Left lobe of liver (tissue), 2 donors: ENCODE data around the gene RAPGEF1. TPM values are rescaled to one million over a fixed set of nuclear protein-coding genes. Genes with fewer than 3 reads are reported as not detected.

ENCODE experiments used
- ATAC-seq: fragments of 200-7000 bp; cut with Tn5 transposase; one replicate; pipeline ENCODE4 v1.9.1; 2020; ENCODE audit warnings: mild to moderate bottlenecking, moderate library complexity
- DNase-seq: peaks from one replicate; pipeline ENCODE4 v3.0.0-alpha.2; 2020; ENCODE audit warnings: low spot score
- total RNA-seq: library from RNA; stranded (reverse); gene quantifications from one replicate; pipeline ENCODE4 v1.2.1, GENCODE V29; 2021
- donor health status: DM: no; HTN: no; CAD: no; lungs with moderate emphysema.
- donor health status: DM: no; HTN: yes; CAD: no.

Gene RAPGEF1, protein sequence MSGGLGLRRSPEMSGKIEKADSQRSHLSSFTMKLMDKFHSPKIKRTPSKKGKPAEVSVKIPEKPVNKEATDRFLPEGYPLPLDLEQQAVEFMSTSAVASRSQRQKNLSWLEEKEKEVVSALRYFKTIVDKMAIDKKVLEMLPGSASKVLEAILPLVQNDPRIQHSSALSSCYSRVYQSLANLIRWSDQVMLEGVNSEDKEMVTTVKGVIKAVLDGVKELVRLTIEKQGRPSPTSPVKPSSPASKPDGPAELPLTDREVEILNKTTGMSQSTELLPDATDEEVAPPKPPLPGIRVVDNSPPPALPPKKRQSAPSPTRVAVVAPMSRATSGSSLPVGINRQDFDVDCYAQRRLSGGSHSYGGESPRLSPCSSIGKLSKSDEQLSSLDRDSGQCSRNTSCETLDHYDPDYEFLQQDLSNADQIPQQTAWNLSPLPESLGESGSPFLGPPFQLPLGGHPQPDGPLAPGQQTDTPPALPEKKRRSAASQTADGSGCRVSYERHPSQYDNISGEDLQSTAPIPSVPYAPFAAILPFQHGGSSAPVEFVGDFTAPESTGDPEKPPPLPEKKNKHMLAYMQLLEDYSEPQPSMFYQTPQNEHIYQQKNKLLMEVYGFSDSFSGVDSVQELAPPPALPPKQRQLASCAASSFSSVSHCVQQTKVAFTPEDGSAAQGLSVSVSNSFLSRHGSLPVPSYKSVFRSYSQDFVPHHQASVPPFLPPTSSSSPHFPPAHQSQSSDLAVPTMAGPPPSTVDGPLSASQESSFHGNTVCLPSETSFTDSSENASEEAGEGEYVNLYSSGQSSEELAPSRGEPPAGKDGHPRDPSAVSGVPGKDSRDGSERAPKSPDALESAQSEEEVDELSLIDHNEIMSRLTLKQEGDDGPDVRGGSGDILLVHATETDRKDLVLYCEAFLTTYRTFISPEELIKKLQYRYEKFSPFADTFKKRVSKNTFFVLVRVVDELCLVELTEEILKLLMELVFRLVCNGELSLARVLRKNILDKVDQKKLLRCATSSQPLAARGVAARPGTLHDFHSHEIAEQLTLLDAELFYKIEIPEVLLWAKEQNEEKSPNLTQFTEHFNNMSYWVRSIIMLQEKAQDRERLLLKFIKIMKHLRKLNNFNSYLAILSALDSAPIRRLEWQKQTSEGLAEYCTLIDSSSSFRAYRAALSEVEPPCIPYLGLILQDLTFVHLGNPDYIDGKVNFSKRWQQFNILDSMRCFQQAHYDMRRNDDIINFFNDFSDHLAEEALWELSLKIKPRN (N-terminal part only)
- total RNA-seq: 36.9 TPM

DNA sequence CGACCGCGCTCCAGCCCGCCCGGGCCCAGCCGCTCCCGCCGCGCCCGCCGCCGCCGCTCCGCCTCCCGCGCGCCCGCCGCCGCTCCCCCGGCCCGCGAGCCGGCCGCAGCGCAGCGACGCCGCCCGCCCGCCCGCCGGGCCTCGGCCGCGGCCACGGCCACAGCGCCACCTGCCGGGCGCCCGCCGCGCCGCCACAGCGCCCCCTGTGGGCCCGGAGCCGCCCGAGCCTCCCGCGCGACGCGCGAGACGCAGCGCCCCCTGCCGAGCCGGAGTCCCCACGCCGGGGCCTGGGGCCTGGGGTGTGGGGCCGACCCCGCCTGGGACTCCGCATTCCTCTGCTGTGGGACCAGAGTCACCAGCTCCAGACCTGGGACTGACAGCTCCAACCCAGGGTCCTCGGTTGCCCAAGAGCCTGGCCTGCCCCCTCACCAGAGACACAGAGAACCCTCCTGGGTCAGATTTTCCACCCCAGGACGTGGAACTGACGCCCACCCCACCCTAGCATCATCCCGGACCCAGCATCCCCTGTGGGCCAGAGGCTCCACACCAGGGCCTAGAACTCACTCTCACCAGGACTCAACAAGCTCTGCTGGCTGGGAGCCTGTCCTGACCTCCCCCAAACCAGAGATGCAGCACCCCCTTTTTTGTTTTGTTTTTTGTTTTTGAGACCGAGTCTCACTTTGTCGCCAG, at the start of gene RAPGEF1:
Gene RAPGEF1, minus strand, starts transcription at position 118 of the 690 bp plus-strand sequence. CDS start 246 bp downstream, outside the sequence.
- ATAC-seq (peak; percentile 86), DNase-seq (peak; percentile 81)

DNA sequence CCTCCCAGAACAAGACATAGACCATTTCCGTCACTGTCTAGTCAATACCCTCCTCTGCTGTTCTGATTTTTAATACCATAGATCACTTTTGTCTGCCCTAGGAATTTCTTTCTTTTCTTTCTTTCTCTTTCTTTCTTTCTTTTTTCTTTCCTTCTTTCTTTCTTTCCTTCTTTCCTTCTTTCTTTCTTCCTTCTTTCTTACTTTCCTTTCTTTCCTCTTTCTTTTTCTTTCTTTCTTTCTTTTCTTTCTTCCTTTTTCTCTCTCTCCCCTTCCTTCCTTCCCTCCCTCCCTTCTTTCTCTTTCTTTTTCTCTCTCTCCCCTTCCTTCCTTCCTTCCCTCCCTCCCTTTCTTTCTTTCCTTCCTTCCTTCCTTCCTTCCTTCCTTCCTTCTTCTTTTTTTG, 49.0 kb upstream of the RAPGEF1 start:
- no peak for DNase-seq
- no peak for ATAC-seq

DNA sequence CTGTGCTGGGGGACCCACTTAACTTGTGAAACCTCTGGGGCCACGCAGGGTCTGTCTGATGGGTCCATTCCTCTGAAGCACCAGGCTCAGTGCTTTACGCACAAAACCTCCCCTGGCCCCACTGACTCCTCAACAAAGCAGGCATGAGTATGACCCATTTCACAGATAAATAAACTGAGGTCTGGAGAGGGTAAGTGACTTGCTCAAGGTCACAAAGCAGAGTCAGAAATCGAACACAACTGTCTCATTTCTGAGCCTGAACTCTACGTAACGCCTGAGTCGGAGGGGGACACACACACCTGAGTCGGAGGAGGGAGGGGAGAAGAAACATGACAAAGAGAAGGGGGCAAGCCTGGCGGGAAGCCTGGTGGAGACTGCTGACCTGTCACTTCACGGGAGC, 48.0 kb upstream of the RAPGEF1 start:
- DNase-seq: no peak
- no peak for ATAC-seq

DNA sequence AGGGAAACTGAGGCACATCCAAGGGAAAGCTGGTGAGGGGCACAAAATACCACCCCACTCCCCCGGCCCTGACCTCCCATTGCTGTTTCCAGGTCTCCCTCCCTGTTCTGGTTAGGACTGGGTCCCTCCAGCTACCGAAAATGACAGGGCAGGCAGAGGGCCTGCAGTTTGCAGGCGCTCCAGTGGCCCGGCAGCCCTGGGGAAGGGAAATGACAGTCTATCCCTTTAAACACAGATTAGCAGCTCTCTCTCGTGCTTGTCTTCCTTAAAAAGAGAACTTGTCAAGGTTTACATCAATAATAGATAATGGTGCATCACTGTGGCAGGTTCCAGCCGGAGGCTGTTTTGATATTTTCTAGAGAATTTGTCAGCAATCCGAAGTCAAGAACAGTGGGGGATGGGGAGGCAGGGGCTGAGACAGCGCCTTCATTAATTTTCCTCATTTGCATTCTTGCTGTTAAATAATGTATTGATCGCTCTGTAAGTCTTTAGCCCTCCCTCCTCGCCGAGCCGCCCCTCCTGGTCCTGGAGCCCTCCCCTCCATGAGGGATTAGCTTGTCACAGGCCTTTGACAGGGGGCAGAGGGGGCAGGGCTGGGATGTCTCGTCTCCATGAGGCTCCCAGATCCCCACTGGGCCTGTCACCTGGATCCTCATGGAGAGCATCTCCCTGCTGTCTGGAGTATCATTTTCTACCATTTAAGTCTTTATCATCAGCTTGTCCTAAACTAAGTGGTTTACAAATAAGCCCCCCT, 45.0 kb upstream of the RAPGEF1 start:
- ATAC-seq: no peak
- no peak for DNase-seq

DNA sequence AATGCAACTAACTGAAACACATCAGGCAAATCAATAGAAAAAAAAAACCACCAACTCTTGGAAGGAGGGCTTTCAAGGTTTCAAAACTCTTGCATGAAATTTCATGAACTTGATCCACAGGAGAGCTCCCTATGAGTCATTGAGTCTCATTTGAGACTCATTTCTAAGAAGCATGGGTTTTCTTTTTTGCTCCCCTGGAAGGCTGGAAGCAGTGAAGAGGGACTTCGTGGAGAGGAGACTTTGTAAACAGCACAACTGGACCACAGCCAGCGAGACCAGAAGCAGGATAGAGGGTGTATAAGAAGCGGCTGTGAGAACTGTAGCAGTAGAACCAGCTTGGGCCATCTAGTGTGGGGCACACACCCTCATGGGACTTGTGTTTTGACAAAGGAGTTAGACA, 41.2 kb upstream of the RAPGEF1 start:
- ATAC-seq: no peak
- no peak for DNase-seq

DNA sequence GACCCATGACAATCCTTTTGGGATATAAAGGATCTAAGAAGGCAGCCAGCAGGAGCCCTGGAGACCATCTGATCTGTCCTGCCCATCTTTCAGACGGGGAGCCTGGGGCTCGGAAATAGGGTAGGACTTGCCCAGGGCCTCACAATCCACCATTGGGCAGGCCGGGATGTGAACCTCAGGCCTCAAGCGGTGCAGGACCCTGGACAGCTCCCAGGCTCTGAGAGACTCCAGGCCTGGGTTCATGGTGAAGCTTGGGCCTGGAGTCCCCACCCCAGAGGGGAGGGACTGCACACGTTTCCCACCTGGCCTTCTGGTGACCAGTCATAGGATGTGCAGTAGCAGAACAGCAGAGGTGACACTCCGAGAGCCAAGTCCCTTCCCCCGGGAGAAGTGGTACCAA, 36.6 kb upstream of the RAPGEF1 start:
- DNase-seq: no peak

DNA sequence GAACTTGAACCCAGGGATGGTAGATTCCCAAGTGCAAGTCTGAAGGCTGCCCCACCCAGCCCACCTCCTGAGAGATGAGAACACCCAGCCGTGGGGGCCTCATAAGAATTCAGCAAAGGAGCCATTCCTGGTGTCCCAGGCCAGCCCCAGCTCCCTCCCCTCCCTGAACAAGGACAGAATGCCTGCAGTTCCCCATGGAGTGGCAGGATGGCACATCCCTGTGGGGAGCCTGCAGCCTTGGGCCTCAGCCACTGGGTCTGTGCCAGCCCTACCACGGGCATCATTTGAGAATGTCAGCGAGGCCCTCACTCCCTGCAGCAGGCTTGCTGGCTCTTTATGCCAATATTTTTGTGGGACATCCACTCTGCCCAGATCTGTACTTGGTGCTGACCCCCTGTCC, 36.2 kb upstream of the RAPGEF1 start:
- DNase-seq (no peak), ATAC-seq (no peak)

More for the DNA sequence above, 36.6 kb upstream of the RAPGEF1 start:
- peak; percentile 52 for ATAC-seq

DNA sequence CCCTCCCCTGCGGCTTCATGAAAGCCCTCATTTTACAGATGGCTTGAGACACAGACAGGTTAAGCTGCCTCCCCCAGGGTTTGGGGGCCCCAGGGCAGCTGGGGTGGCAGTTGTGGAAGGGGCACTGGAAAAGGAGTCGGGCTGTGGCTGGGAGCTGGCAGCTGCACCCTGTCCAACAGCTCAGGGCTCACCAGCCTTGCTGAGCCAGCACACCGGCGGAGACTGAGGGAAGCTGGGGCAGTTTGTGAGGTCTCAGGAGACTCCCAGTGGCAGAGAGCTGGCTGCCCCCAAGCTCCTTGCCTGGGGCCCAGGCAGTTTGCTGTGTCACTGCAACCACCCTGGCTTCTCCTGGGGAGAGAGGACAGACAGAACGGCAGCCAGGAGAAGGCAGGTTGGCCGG, 34.8 kb upstream of the RAPGEF1 start:
- ATAC-seq (no peak), DNase-seq (no peak)

DNA sequence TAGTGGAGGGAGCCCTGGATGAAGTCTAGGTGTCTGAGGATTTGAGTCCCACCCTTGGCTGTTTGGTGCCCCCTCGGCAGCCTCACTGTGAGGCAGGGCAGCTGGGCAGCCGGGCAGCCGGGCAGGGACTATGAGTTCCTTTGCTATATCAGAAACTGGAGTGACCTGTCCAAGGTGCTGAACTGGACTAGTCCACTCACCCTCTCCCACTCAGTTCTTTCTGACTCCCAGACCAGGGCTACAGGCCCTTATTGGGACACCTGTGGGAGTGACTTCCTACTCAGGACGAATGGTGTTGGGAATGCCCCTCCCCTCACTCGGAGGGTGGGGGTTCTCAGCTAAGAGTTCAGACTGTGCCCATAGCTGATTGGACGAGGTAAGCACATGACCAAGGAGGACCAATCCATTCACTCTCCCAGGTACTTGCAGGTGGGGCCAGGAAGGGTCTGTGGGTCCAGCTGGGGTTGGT, 34.1 kb upstream of the RAPGEF1 start:
- DNase-seq: peak; percentile 47
- peak; percentile 88 for ATAC-seq

DNA sequence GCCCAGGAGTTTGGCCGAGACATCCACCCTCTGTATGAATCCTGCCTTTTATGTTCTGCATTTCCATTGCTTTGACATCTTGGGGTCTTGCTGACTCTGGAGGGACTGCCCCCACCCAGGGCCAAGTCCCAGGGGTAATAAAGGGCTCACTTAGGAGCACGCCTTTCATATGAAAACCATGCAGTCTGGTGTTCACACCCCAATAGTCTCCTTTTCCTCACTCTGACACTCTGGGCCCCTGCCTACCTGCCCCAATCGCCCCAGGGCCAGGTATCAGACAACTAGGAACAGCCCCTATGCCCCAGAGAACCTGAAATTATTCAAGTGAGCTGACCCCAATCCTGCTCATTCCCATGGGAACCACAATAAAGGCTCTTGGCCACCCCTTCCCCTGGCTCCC, 33.1 kb upstream of the RAPGEF1 start:
- no peak for DNase-seq
- ATAC-seq: no peak

DNA sequence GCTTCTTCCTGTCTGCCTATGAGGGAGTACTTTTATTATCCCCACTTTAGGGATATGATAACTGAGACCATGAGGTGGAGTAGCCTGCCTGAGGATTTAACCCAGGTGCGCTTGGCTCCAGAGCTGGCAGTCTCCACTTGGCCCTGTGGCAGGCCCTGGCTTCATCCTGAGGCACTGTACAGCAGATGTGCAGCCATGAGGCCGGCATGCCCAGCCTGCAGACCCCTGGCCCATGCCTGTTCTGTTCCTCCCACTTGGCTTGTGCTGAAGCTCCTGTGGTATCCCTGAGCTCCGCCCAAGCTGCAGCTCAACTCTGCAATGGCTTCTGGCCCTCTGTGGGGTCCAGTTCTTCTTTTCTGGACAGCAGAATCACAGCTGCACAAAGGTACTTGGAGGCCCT, 31.8 kb upstream of the RAPGEF1 start:
- ATAC-seq (no peak), DNase-seq (no peak)

DNA sequence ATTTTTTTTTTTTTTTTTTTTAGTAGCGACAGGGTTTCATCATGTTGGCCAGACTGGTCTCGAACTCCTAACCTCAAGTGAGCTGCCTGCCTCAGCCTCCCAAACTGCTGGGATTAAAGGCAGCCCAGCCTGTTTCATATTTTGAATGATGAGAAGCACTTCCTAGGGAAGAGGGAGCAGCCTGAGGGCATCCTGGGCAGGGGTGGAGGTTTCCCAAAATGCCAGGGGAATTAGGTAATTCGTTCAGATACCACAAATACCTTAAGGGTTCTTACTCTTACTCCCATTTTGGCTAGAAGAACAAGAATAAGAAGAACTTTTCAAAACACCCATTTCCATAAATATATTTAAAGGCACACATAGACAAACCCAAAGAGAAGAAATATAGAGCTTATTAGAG, 29.5 kb upstream of the RAPGEF1 start:
- DNase-seq: no peak
- ATAC-seq: no peak

DNA sequence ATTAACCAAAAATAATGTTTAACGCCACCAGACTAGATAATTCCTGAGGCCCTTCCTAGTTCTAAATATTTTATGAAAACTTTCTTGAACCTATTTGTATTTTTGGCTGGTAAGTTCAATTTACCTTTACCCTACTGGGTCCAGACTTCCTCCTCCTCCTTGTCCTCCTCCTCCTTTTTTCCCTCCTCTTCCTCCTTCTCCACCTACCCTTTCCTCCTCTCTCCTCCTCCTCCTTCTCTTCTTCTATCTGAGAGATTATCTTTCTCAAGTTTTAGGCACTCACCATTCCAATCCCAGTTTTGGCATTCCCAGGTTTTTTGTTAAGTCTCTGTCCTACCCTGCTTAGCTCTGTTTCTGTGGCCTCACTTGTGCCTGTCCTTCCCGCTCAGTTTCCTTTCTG, 24.7 kb upstream of the RAPGEF1 start:
- ATAC-seq (no peak), DNase-seq (no peak)

DNA sequence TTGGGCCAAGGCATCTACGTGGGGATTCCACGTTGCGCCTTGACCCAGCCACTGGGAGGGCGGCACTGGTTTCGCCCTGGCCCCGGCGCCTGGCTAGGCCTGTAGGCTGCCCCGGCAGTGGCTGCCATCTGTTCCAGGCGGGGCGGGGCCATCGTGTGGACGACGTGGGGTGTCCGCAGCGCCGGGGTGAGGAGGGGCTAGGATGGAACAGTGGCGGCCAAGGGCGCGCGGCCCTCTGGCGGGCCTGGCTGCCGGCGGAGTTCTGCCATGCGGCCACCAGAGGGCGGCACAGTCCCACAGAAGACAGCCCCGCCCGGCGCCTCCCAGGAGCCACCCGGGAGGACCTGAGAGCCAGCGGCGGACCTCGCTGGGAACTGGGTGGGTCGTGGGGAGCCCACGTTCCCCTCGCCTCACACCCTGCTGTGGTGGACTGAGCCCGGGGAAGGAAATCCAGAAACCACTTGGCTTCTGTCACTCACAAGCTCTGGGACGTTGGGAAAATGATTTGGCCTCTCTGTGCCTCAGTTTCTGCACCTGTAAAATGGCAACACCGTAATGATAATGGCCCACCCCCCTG, 22.6 kb upstream of the RAPGEF1 start:
- DNase-seq: peak; percentile 74
- ATAC-seq: peak; percentile 99

DNA sequence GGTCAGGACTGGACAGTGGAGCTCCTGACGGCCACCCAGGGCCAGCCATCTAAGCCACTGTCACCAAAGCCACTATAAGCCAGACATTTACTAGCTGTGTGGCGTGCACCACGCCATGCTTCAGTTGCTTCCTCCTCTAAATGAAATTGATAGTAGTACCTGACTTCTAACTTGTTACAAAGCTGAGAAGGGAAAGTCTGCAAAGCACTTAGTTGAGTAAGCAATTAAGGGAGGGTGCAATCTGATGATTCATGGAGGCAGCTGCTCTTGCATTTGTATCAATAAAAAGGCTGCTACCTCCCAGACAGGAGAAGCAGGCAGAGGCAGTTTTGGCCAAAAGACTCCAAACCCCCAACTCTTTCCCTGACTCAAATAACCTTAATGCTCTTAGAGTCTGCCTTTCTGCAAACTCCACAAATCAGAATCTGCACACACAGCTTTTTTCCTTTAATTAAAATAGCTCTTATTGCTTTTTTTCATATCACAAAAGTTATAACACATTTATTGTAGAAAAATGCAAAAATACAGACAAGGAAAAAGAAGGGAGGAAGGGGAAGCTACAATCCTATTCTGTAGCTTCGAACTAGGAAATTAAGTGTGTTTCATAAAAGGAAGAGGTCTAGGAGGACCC, 19.3 kb upstream of the RAPGEF1 start:
- DNase-seq (no peak), ATAC-seq (no peak)

DNA sequence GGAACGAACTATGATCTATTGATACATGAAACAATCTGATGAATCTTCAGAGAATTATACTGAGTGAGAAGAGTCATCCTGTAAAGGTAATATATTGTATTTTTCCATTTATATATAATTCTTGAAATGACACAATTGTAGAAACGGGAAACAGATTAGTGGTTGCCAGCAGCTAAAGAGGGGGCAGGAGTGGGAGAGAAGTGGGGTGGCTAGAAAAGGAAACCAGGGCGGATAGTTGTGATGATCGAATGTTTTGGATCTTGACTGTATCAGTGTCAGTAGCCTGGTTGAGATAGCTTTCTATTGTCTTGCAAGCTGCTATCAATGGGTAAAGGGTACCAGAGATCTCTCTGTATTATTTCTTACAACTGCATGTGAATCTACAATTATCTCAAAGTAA, 17.7 kb upstream of the RAPGEF1 start:
- ATAC-seq: no peak
- DNase-seq: no peak

DNA sequence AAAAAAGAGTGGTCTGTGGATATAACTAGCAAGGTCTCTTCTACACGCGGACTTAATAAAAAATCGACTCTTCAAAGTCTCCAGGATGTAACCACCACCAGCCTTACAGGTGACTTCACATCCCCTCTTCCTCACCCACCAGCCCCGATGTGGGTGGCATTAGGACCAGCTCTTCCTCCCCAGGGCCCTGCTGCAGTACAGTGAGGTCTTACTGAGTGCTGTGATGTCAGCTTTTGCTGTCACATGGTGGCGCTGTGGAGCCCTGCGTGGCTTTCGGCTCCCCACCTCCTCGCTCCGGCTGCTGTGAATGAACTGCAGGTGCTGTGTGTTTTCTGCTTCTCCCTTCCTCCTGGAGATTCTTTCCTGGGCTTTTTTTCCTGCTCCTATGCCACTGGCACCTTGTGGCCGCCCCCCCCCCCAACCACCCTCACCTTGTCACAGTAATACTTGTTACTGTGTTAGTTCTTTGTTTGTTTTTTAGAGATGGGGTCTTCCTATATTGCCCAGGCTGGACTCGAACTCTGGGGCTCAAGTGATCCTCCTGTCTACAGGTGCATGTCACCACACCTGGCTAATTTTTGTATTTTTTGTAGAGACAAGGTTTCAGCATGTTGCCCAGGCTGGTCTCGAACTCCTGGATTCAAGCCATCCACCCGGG, 15.8 kb upstream of the RAPGEF1 start:
- DNase-seq (peak; percentile 74), ATAC-seq (peak; percentile 99)

DNA sequence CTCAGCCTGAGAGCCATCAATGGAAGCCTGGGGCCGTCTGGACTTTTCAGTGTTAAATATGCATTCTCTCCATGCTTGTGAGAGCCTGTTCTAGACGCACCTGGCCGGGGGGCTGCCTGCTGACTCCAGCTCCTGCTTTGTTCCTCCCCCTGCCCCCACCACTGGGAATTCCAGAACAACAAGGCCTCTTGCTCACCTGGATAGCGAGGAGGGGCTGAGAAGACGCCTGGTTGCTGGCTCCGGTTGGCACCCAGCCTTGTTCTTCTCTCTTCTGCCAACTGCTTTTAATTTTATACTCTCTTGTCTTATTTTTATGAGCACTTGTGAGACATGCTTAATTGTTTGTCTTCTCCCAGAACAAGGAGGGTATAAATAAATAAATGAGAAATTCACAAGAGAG, 15.0 kb upstream of the RAPGEF1 start:
- no peak for ATAC-seq
- no peak for DNase-seq
